ENCODE results near the gene DHH.
A peak's percentile ranks its signal among the peaks of the same experiment; 100 is the strongest.
"Not testable (repeated sequence)": the region's sequence is repeated elsewhere in the genome, so short reads cannot be mapped to it uniquely, and the experiment has no call there.

The DHH gene

GRCh38 chr12:49094160-49094974 is at the start of gene DHH:
Gene DHH, minus strand, starts transcription at chr12:49094801. Its CDS starts 289 bp downstream, at chr12:49094512.
- DNase-seq (ENCODE audit: low read depth in 3 of 3): no peak

- no peak for DNase-seq (ENCODE audit: low read depth in 3 of 3)
Measured at GRCh38 chr12:49144384-49144783, 49.8 kb upstream of the DHH start.

- DNase-seq (ENCODE audit: low read depth in 3 of 3): no peak
Measured at GRCh38 chr12:49138999-49139398, 44.4 kb upstream of the DHH start.

- no peak for DNase-seq (ENCODE audit: low read depth in 3 of 3)
Measured at GRCh38 chr12:49138587-49138986, 44.0 kb upstream of the DHH start.

GRCh38 chr12:49137476-49137875 is 42.9 kb upstream of the DHH start:
- no peak for DNase-seq (ENCODE audit: low read depth in 3 of 3)

GRCh38 chr12:49136997-49137396 is 42.4 kb upstream of the DHH start:
- not testable (repeated sequence) for DNase-seq (ENCODE audit: low read depth in 3 of 3)

- DNase-seq (ENCODE audit: low read depth in 3 of 3): no peak
Measured at GRCh38 chr12:49133590-49133989, 39.0 kb upstream of the DHH start.

GRCh38 chr12:49133014-49133413 is 38.4 kb upstream of the DHH start:
- no peak for DNase-seq (ENCODE audit: low read depth in 3 of 3)

GRCh38 chr12:49131894-49132461 is 37.4 kb upstream of the DHH start:
- DNase-seq (ENCODE audit: low read depth in 3 of 3): no peak

- peak; percentile 78 to 84 (median 83) for DNase-seq (ENCODE audit: low read depth in 3 of 3)
Measured at GRCh38 chr12:49131051-49131893, 36.7 kb upstream of the DHH start, which contains the start of gene TUBA1B. Gene TUBA1B, minus strand, starts transcription at chr12:49131395. Its CDS starts 95 bp downstream, at chr12:49131300.

GRCh38 chr12:49130151-49131050 is 35.8 kb upstream of the DHH start:
- DNase-seq (ENCODE audit: low read depth in 3 of 3): peak; percentile 86 to 89 (median 88)

- no peak for DNase-seq (ENCODE audit: low read depth in 3 of 3)
Measured at GRCh38 chr12:49129332-49130150, 34.9 kb upstream of the DHH start.

- not testable (repeated sequence) for DNase-seq (ENCODE audit: low read depth in 3 of 3)
Measured at GRCh38 chr12:49127971-49128370, 33.4 kb upstream of the DHH start.

- DNase-seq (ENCODE audit: low read depth in 3 of 3): no peak
Measured at GRCh38 chr12:49126852-49127763, 32.5 kb upstream of the DHH start.

GRCh38 chr12:49121047-49121696 is 26.6 kb upstream of the DHH start:
- no peak for DNase-seq (ENCODE audit: low read depth in 3 of 3)

- DNase-seq (ENCODE audit: low read depth in 3 of 3): no peak
Measured at GRCh38 chr12:49111206-49111605, 16.6 kb upstream of the DHH start.

GRCh38 chr12:49110464-49111155 is 16.0 kb upstream of the DHH start, which contains the start of gene LMBR1L:
Gene LMBR1L, minus strand, starts transcription at chr12:49110847. Its CDS starts 292 bp downstream, at chr12:49110555.
- DNase-seq (ENCODE audit: low read depth in 3 of 3): peak; percentile 87 to 93 (median 88)

Measured in stimulated activated CD4-positive, alpha-beta T cell treated with anti-CD3 and anti-CD28 coated beads, TNF-alpha, amount 100 ng/mL, for 48 hours (primary cell).